LNCAP (cell line): ENCODE measurements around the gene HMX2.
A peak's percentile ranks its signal among the peaks of the same experiment; 100 is the strongest.

Experiments used
- CTCF ChIP-seq: fragments of 450-650 bp; IDR thresholded peaks from 2 replicates; pipeline ENCODE4 v1.5.1; 2017; ENCODE audit warnings: mild to moderate bottlenecking

The HMX2 gene

GRCh38 chr10:123119081-123119480 is 28.9 kb upstream of the HMX2 start:
- no peak for TF ChIP-seq CTCF

- TF ChIP-seq CTCF = no peak
Observed at GRCh38 chr10:123126246-123126645, 21.7 kb upstream of the HMX2 start.

- no peak for TF ChIP-seq CTCF
Observed at GRCh38 chr10:123129618-123130271, 18.2 kb upstream of the HMX2 start.

GRCh38 chr10:123132576-123133477 is 15.1 kb upstream of the HMX2 start:
- peak; percentile 91 for TF ChIP-seq CTCF

GRCh38 chr10:123133541-123134342 is 14.2 kb upstream of the HMX2 start:
- no peak for TF ChIP-seq CTCF

- no peak for TF ChIP-seq CTCF
Observed at GRCh38 chr10:123134343-123134914, 13.5 kb upstream of the HMX2 start.

- TF ChIP-seq CTCF = no peak
Observed at GRCh38 chr10:123134915-123135414, 13.0 kb upstream of the HMX2 start.
